HEK293 (cell line): ENCODE data around the gene POLR1E.
A peak's percentile ranks its signal among the peaks of the same experiment; 100 is the strongest.

Experiments used
- CTCF ChIA-PET: fragments of 350-600 bp; formaldehyde crosslinking; extraction: SDS; loops from one replicate; lab custom pipeline; 2021; ENCODE audit warnings: antibody characterized with exemption; lab: Yijun Ruan, JAX
- POLR2A ChIA-PET: fragments of 300-600 bp; formaldehyde crosslinking; extraction: SDS; loops from one replicate; lab custom pipeline; 2020; ENCODE audit warnings: antibody characterized with exemption, inconsistent platforms; lab: Yijun Ruan, JAX
- H3K27ac ChIP-seq: fragments of 200-500 bp; sonication (Bioruptor generic); 2 replicates; pipeline ENCODE4 v1.5.1; 2014; ENCODE audit warnings: low read depth, low read length, control low read depth, inconsistent platforms; ENCODE audit errors: extremely low read depth
- H3K36me3 ChIP-seq, 2 experiments: fragments of 200-500 bp in 1 of 2; sonication (Bioruptor generic) in 1 of 2; 1 replicate in 1 of 2; 2 replicates in 1 of 2; pipeline ENCODE4 v1.5.1; 2014 to 2017; ENCODE audit warnings: inconsistent platforms in 2 of 2, low read length in 2 of 2; ENCODE audit not compliant: control insufficient read depth in 2 of 2, insufficient read depth in 1 of 2
- H3K4me1 ChIP-seq: fragments of 200-500 bp; sonication (Bioruptor generic); 2 replicates; pipeline ENCODE4 v1.5.1; 2014; ENCODE audit warnings: mild to moderate bottlenecking, low read length, inconsistent platforms; ENCODE audit not compliant: control insufficient read depth, insufficient read depth
- H3K4me3 ChIP-seq: 2 replicates; pipeline ENCODE4 v1.5.1; 2011; ENCODE audit warnings: low read depth, mild to moderate bottlenecking, control low read depth, low read length, moderate library complexity
- H3K9me3 ChIP-seq: fragments of 200-500 bp; sonication (Bioruptor generic); 2 replicates; pipeline ENCODE4 v1.5.1; 2014; ENCODE audit warnings: low read depth, low read length, inconsistent platforms; ENCODE audit not compliant: control insufficient read depth, insufficient read depth
- GLIS1 ChIP-seq: fragments of 450-650 bp; formaldehyde crosslinking; IDR thresholded peaks from 2 replicates; pipeline ENCODE4 v1.5.1; 2016; ENCODE audit warnings: missing biosample characterization, missing genetic modification characterization
- SP7 ChIP-seq: fragments of 450-650 bp; formaldehyde crosslinking; IDR thresholded peaks from 2 replicates; pipeline ENCODE4 v1.5.1; 2016; ENCODE audit warnings: missing biosample characterization, missing genetic modification characterization
- ZBTB17 ChIP-seq: fragments of 450-650 bp; formaldehyde crosslinking; IDR thresholded peaks from 2 replicates; pipeline ENCODE4 v1.5.1; 2016; ENCODE audit warnings: missing biosample characterization, missing genetic modification characterization
- ZEB2 ChIP-seq: fragments of 450-650 bp; formaldehyde crosslinking; IDR thresholded peaks from 2 replicates; pipeline ENCODE4 v1.5.1; 2016; ENCODE audit warnings: missing biosample characterization, missing genetic modification characterization
- ZFP37 ChIP-seq: fragments of 450-650 bp; formaldehyde crosslinking; IDR thresholded peaks from 2 replicates; pipeline ENCODE4 v1.5.1; 2016; ENCODE audit warnings: missing biosample characterization, missing genetic modification characterization
- ZIC2 ChIP-seq: fragments of 450-650 bp; formaldehyde crosslinking; IDR thresholded peaks from 2 replicates; pipeline ENCODE4 v1.5.1; 2016; ENCODE audit warnings: missing biosample characterization, missing genetic modification characterization
- ZNF202 ChIP-seq: fragments of 450-650 bp; formaldehyde crosslinking; IDR thresholded peaks from 2 replicates; pipeline ENCODE4 v1.5.1; 2016; ENCODE audit warnings: missing biosample characterization, missing genetic modification characterization, borderline replicate concordance
- ZNF335 ChIP-seq: fragments of 450-650 bp; formaldehyde crosslinking; conservative IDR thresholded peaks from 2 replicates; pipeline ENCODE4 v1.5.1; 2016; ENCODE audit warnings: missing biosample characterization, missing genetic modification characterization
- ZNF366 ChIP-seq: fragments of 450-650 bp; formaldehyde crosslinking; conservative IDR thresholded peaks from 2 replicates; pipeline ENCODE4 v1.5.1; 2016; ENCODE audit warnings: missing biosample characterization, missing genetic modification characterization
- ZNF544 ChIP-seq: fragments of 450-650 bp; formaldehyde crosslinking; IDR thresholded peaks from 2 replicates; pipeline ENCODE4 v1.5.0; 2017; ENCODE audit warnings: missing biosample characterization, missing genetic modification characterization
- ZNF555 ChIP-seq: fragments of 450-650 bp; formaldehyde crosslinking; conservative IDR thresholded peaks from 2 replicates; pipeline ENCODE4 v1.5.1; 2017; ENCODE audit warnings: missing biosample characterization, mild to moderate bottlenecking, missing genetic modification characterization, inconsistent platforms
- ZNF596 ChIP-seq: fragments of 450-650 bp; IDR thresholded peaks from 2 replicates; pipeline ENCODE4 v1.5.0; 2018; ENCODE audit warnings: missing biosample characterization, mild to moderate bottlenecking, missing genetic modification characterization, moderate library complexity
- ZNF654 ChIP-seq: fragments of 450-650 bp; formaldehyde crosslinking; IDR thresholded peaks from 2 replicates; pipeline ENCODE4 v1.5.1; 2016; ENCODE audit warnings: low read depth, missing biosample characterization, missing genetic modification characterization
- ZNF707 ChIP-seq: fragments of 450-650 bp; formaldehyde crosslinking; IDR thresholded peaks from 2 replicates; pipeline ENCODE4 v1.5.1; 2016; ENCODE audit warnings: missing biosample characterization, missing genetic modification characterization
- ZNF776 ChIP-seq: fragments of 450-650 bp; formaldehyde crosslinking; IDR thresholded peaks from 2 replicates; pipeline ENCODE4 v1.5.0; 2017; ENCODE audit warnings: missing biosample characterization, missing genetic modification characterization, borderline replicate concordance
- ZNF843 ChIP-seq: fragments of 450-650 bp; formaldehyde crosslinking; IDR thresholded peaks from 2 replicates; pipeline ENCODE4 v1.5.1; 2016; ENCODE audit warnings: missing biosample characterization, missing genetic modification characterization
- TF ChIP-seq, protein P1 (sequence below): fragments of 450-650 bp; formaldehyde crosslinking; conservative IDR thresholded peaks from 2 replicates; pipeline ENCODE4 v1.5.1; 2016; ENCODE audit warnings: low read depth, missing biosample characterization, missing genetic modification characterization
- TF ChIP-seq, protein P2 (sequence below): fragments of 450-650 bp; formaldehyde crosslinking; IDR thresholded peaks from 2 replicates; pipeline ENCODE4 v1.5.1; 2017; ENCODE audit warnings: missing biosample characterization, missing genetic modification characterization
- TF ChIP-seq, protein P3 (sequence below): fragments of 450-650 bp; formaldehyde crosslinking; IDR thresholded peaks from 2 replicates; pipeline ENCODE4 v1.5.1; 2016; ENCODE audit warnings: missing biosample characterization, missing genetic modification characterization
- TF ChIP-seq, protein P4 (sequence below): fragments of 450-650 bp; formaldehyde crosslinking; IDR thresholded peaks from 2 replicates; pipeline ENCODE4 v1.5.1; 2016; ENCODE audit warnings: missing biosample characterization, missing genetic modification characterization
- TF ChIP-seq, protein P5 (sequence below): fragments of 450-650 bp; formaldehyde crosslinking; IDR thresholded peaks from 2 replicates; pipeline ENCODE4 v1.5.1; 2017; ENCODE audit warnings: missing biosample characterization, missing genetic modification characterization
- TF ChIP-seq, protein P6 (sequence below): fragments of 450-650 bp; formaldehyde crosslinking; IDR thresholded peaks from 2 replicates; pipeline ENCODE4 v1.5.1; 2016; ENCODE audit warnings: missing biosample characterization, missing genetic modification characterization
- TF ChIP-seq, protein P7 (sequence below): fragments of 450-650 bp; formaldehyde crosslinking; IDR thresholded peaks from 2 replicates; pipeline ENCODE4; 2016; ENCODE audit warnings: missing biosample characterization, missing genetic modification characterization

POLR1E gene

DNA sequence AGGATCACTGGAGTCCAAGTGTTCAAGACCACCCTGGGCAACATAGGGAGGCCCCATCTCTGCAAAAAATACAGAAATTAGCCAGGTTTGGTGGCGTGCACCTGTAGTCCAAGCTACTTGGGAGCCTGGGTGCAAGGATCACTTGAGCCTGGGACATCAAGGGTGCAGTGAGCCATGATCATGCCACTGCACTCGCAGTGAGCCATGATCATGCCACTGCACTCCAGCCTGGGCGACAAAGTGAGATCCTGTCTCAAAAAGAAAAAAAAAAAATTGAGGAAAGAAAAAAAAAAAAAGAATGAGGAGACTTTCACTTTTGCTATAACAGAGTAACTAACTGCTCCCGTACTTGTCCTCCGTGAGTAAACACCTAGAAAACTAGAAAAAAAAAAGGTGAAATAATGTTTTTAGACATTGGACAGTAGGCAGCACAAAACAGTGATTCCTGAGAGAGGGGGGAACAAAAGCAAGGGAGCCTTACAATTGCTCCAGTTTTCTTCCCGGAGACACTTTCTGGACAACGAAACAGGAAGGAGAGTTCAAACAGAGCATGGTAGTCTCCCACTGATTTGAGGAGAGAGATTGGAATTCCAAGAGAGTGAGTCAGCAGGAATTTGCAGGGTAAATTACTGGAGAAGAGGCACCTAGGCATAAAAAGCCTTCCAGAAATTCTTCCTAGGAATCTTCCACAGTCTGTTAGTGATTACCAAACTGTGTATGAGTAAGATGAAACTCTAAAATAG, 13.6 kb upstream of the POLR1E start:
- Histone ChIP-seq H3K9me3 (no peaks in the 10 kb centered on the region), H3K27ac (no peak overlapping the region; the same call in 1 of the 2 replicates), H3K4me3 (peak overlapping the region; percentile 26), H3K36me3 (no peaks in the 10 kb centered on the region), H3K4me1 (no peaks in the 10 kb centered on the region)
- CTCF ChIA-PET, result no interaction called here
- POLR2A ChIA-PET, result interaction anchor here (0.6 to 1.5 kb wide), 2 partner anchors 121 to 1142 kb away, joined by 3 to 8 read pairs; no protein-coding TSS in a partner anchor
- TF ChIP-seq ZNF596 (tag by site-specific recombination) (no peak; the same call in 1 of the 2 replicates), ZNF544 (tag by site-specific recombination) (no peak), ZNF776 (tag by site-specific recombination) (no peak), ZBTB17 (peak; percentile 63), ZNF843 (tag by site-specific recombination) (no peak), GLIS1 (peak; percentile 44; the same call in 1 of the 2 replicates), ZNF654 (no peak), ZNF335 (tag by site-specific recombination) (peak; percentile 62), ZFP37 (no peak), ZEB2 (tag by site-specific recombination) (0 out of 2 replicates have a peak, but pooled peaks have one; percentile 43), SP7 (tag by site-specific recombination) (0 out of 2 replicates have a peak, but pooled peaks have one; percentile 53), ZNF202 (tag by site-specific recombination) (no peak), ZNF707 (tag by site-specific recombination) (no peak), ZNF366 (tag by site-specific recombination) (peak; percentile 63), ZNF555 (tag by site-specific recombination) (no peak), ZIC2 (0 out of 2 replicates have a peak, but pooled peaks have one; percentile 15)
- TF ChIP-seq, protein P1, sequence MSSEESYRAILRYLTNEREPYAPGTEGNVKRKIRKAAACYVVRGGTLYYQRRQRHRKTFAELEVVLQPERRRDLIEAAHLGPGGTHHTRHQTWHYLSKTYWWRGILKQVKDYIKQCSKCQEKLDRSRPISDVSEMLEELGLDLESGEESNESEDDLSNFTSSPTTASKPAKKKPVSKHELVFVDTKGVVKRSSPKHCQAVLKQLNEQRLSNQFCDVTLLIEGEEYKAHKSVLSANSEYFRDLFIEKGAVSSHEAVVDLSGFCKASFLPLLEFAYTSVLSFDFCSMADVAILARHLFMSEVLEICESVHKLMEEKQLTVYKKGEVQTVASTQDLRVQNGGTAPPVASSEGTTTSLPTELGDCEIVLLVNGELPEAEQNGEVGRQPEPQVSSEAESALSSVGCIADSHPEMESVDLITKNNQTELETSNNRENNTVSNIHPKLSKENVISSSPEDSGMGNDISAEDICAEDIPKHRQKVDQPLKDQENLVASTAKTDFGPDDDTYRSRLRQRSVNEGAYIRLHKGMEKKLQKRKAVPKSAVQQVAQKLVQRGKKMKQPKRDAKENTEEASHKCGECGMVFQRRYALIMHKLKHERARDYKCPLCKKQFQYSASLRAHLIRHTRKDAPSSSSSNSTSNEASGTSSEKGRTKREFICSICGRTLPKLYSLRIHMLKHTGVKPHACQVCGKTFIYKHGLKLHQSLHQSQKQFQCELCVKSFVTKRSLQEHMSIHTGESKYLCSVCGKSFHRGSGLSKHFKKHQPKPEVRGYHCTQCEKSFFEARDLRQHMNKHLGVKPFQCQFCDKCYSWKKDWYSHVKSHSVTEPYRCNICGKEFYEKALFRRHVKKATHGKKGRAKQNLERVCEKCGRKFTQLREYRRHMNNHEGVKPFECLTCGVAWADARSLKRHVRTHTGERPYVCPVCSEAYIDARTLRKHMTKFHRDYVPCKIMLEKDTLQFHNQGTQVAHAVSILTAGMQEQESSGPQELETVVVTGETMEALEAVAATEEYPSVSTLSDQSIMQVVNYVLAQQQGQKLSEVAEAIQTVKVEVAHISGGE (tag by site-specific recombination), result 0 out of 2 replicates have a peak, but pooled peaks have one; percentile 34
- TF ChIP-seq, protein P2, sequence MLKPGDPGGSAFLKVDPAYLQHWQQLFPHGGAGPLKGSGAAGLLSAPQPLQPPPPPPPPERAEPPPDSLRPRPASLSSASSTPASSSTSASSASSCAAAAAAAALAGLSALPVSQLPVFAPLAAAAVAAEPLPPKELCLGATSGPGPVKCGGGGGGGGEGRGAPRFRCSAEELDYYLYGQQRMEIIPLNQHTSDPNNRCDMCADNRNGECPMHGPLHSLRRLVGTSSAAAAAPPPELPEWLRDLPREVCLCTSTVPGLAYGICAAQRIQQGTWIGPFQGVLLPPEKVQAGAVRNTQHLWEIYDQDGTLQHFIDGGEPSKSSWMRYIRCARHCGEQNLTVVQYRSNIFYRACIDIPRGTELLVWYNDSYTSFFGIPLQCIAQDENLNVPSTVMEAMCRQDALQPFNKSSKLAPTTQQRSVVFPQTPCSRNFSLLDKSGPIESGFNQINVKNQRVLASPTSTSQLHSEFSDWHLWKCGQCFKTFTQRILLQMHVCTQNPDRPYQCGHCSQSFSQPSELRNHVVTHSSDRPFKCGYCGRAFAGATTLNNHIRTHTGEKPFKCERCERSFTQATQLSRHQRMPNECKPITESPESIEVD, result peak; percentile 46
- TF ChIP-seq, protein P3, sequence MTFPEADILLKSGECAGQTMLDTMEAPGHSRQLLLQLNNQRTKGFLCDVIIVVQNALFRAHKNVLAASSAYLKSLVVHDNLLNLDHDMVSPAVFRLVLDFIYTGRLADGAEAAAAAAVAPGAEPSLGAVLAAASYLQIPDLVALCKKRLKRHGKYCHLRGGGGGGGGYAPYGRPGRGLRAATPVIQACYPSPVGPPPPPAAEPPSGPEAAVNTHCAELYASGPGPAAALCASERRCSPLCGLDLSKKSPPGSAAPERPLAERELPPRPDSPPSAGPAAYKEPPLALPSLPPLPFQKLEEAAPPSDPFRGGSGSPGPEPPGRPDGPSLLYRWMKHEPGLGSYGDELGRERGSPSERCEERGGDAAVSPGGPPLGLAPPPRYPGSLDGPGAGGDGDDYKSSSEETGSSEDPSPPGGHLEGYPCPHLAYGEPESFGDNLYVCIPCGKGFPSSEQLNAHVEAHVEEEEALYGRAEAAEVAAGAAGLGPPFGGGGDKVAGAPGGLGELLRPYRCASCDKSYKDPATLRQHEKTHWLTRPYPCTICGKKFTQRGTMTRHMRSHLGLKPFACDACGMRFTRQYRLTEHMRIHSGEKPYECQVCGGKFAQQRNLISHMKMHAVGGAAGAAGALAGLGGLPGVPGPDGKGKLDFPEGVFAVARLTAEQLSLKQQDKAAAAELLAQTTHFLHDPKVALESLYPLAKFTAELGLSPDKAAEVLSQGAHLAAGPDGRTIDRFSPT (tag by site-specific recombination), result peak; percentile 71
- TF ChIP-seq, protein P4, sequence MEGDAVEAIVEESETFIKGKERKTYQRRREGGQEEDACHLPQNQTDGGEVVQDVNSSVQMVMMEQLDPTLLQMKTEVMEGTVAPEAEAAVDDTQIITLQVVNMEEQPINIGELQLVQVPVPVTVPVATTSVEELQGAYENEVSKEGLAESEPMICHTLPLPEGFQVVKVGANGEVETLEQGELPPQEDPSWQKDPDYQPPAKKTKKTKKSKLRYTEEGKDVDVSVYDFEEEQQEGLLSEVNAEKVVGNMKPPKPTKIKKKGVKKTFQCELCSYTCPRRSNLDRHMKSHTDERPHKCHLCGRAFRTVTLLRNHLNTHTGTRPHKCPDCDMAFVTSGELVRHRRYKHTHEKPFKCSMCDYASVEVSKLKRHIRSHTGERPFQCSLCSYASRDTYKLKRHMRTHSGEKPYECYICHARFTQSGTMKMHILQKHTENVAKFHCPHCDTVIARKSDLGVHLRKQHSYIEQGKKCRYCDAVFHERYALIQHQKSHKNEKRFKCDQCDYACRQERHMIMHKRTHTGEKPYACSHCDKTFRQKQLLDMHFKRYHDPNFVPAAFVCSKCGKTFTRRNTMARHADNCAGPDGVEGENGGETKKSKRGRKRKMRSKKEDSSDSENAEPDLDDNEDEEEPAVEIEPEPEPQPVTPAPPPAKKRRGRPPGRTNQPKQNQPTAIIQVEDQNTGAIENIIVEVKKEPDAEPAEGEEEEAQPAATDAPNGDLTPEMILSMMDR, result no peak
- TF ChIP-seq, protein P5, sequence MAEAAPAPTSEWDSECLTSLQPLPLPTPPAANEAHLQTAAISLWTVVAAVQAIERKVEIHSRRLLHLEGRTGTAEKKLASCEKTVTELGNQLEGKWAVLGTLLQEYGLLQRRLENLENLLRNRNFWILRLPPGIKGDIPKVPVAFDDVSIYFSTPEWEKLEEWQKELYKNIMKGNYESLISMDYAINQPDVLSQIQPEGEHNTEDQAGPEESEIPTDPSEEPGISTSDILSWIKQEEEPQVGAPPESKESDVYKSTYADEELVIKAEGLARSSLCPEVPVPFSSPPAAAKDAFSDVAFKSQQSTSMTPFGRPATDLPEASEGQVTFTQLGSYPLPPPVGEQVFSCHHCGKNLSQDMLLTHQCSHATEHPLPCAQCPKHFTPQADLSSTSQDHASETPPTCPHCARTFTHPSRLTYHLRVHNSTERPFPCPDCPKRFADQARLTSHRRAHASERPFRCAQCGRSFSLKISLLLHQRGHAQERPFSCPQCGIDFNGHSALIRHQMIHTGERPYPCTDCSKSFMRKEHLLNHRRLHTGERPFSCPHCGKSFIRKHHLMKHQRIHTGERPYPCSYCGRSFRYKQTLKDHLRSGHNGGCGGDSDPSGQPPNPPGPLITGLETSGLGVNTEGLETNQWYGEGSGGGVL (tag by site-specific recombination), result no peak
- TF ChIP-seq, protein P6, sequence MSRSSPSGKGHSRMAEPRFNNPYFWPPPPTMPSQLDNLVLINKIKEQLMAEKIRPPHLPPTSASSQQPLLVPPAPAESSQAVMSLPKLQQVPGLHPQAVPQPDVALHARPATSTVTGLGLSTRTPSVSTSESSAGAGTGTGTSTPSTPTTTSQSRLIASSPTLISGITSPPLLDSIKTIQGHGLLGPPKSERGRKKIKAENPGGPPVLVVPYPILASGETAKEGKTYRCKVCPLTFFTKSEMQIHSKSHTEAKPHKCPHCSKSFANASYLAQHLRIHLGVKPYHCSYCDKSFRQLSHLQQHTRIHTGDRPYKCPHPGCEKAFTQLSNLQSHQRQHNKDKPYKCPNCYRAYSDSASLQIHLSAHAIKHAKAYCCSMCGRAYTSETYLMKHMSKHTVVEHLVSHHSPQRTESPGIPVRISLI (tag by site-specific recombination), result peak; percentile 80; the same call in 1 of the 2 replicates
- TF ChIP-seq, protein P7, sequence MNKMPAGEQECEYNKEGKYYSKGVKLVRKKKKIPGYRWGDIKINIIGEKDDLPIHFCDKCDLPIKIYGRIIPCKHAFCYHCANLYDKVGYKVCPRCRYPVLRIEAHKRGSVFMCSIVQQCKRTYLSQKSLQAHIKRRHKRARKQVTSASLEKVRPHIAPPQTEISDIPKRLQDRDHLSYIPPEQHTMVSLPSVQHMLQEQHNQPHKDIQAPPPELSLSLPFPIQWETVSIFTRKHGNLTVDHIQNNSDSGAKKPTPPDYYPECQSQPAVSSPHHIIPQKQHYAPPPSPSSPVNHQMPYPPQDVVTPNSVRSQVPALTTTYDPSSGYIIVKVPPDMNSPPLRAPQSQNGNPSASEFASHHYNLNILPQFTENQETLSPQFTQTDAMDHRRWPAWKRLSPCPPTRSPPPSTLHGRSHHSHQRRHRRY (tag by site-specific recombination), result no peak
